Measurements from ENCODE around the gene SDR42E1. TPM values are rescaled to one million over a fixed set of nuclear protein-coding genes. Genes with fewer than 3 reads are reported as not detected.
A peak's percentile ranks its signal among the peaks of the same experiment; 100 is the strongest.

The SDR42E1 gene
- total and polyA plus RNA-seq, 2 of the 8 experiments (the other 6 are each of a cell fraction or from before 2014, with no cell fraction given), result 0.03 TPM; not detected in 1

DNA sequence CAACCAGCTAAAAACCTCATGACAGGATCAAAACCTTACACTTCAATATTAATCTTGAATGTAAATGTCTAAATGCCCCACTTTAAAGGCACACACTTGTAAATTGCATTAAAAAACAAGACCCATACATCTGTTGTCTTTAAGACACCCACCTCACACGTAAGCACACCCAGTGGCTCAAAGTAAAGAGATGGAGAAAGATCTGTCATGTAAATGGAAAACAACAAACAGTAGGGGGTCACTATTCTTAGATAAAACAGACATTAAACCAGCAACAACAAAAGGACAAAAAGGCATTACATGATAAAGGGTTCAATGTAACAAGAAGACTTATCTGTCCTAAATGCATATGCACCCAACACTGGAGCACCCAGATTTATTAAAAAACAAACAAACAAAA, 35.6 kb downstream of the SDR42E1 start:
- POLR2A ChIA-PET (ENCODE audit: partially characterized antibody), result no interaction called here
- H3K4me1 ChIP-seq (replicated peaks in 1 of 4; ENCODE audit: control insufficient read depth in 3 of 4, insufficient read depth in 4 of 4, low read length in 3 of 4), result peaks cover 0 to 8% (median 5%) of the 10 kb centered on the region in 4 experiments; a peak in 4 of 7 replicates
- H3K9ac ChIP-seq (replicated peaks in 1 of 4; ENCODE audit: extremely low read depth in 1 of 4, low read depth in 3 of 4, low read length in 3 of 4), result no peak overlapping the region
- no peaks in the 10 kb centered on the region for H3K79me1 ChIP-seq (ENCODE audit: low read depth, low read length)
- no peaks in the 10 kb centered on the region for H3K36me3 ChIP-seq (ENCODE audit: control insufficient read depth in 2 of 4, insufficient read depth in 4 of 4, low read length in 3 of 4)
- no peak overlapping the region for H4K91ac ChIP-seq (replicated peaks; ENCODE audit: insufficient read length, low read length)
- H2BK15ac ChIP-seq (ENCODE audit: low read length), result no peak overlapping the region
- no peak overlapping the region for H2BK20ac ChIP-seq (ENCODE audit: low read length)
- no peak overlapping the region for H4K8ac ChIP-seq (ENCODE audit: extremely low read depth, insufficient read depth, low read length)
- DNase-seq (ENCODE audit: low read depth in 1 of 2, low spot score in 2 of 2) (no peak), FAIRE-seq (peak; percentile 52)
- H3K23me2 ChIP-seq (ENCODE audit: low read depth, low read length), result no peaks in the 10 kb centered on the region
- H3K14ac ChIP-seq (ENCODE audit: insufficient read length), result no peak overlapping the region
- no peak overlapping the region for H2AFZ ChIP-seq (ENCODE audit: low read length)
- WGBS, 2 experiments (ENCODE audit: extremely low coverage in 1 of 2, insufficient coverage in 1 of 2, insufficient read length in 1 of 2, insufficient replicate concordance in 2 of 2, low coverage in 1 of 2, low lambda C conversion rate in 2 of 2, missing lambda C conversion rate in 1 of 2), result 26% methylated on average over 1 of the region's 1 CpG; no CpG with 5 or more reads in 1 of the 2 experiments
- no peak overlapping the region for H3K23ac ChIP-seq (ENCODE audit: insufficient read length)
- CTCF ChIA-PET (ENCODE audit: partially characterized antibody), result interaction anchor here (0.5 to 4.0 kb wide), 9 partner anchors 11 to 226 kb away, joined by 3 to 15 read pairs (median 3); no protein-coding TSS in a partner anchor
- H3K56ac ChIP-seq (replicated peaks; ENCODE audit: insufficient read length, low read depth, low read length), result no peak overlapping the region
- H3K4me2 ChIP-seq (ENCODE audit: insufficient read depth in 1 of 2, low read depth in 2 of 2, low read length in 2 of 2), result peak overlapping the region in 1 of 2 experiments; percentile 26; a peak in 1 of 4 replicates
- H2BK12ac ChIP-seq (ENCODE audit: low read depth, low read length), result no peak overlapping the region
- H4K20me1 ChIP-seq (replicated peaks in 1 of 2; ENCODE audit: control insufficient read depth in 1 of 2, insufficient read depth in 2 of 2, low read length in 2 of 2), result no peaks in the 10 kb centered on the region
- no peak overlapping the region for H3K18ac ChIP-seq (ENCODE audit: extremely low read depth, low read length)
- no peaks in the 10 kb centered on the region for H3K79me2 ChIP-seq (ENCODE audit: control insufficient read depth in 1 of 2, insufficient read depth in 2 of 2, low read length in 2 of 2)
- no peak overlapping the region for H2BK5ac ChIP-seq (ENCODE audit: low read depth, low read length)
- H3K4me3 ChIP-seq (ENCODE audit: extremely low read depth in 1 of 4, insufficient read depth in 2 of 4, low read depth in 3 of 4, low read length in 4 of 4), result peak overlapping the region in 1 of 4 experiments; percentile 18; a peak in 1 of 8 replicates
- H2BK120ac ChIP-seq (replicated peaks; ENCODE audit: low read depth, low read length), result no peak overlapping the region
- H3K9me3 ChIP-seq (ENCODE audit: insufficient read depth in 2 of 2, low read depth in 1 of 2, low read length in 1 of 2), result peaks cover 13 to 16% of the 10 kb centered on the region in 2 experiments
- H4K5ac ChIP-seq (ENCODE audit: insufficient read length, low read depth, low read length), result no peak overlapping the region
- H2AK5ac ChIP-seq (ENCODE audit: low read depth, low read length), result no peak overlapping the region
- H3K27me3 ChIP-seq (replicated peaks in 1 of 4; ENCODE audit: control insufficient read depth in 3 of 4, extremely low read depth in 1 of 4, insufficient read depth in 3 of 4, low read length in 3 of 4), result no peaks in the 10 kb centered on the region; a peak in 1 of 7 replicates
- H3K27ac ChIP-seq (ENCODE audit: low read depth, low read length), result no peak overlapping the region
- no peak overlapping the region for H3K4ac ChIP-seq (replicated peaks; ENCODE audit: insufficient read length, low read depth, low read length)
- no peak for TF ChIP-seq FOSL1 (IDR thresholded peaks at IDR 0.05; ENCODE audit: insufficient read depth, low read depth, low read length)
- no peak for TF ChIP-seq YY1 (IDR thresholded peaks at IDR 0.05; ENCODE audit: low read depth, low read length)
- no peak for TF ChIP-seq POLR2A (IDR thresholded peaks at IDR 0.05; ENCODE audit: control extremely low read depth in 1 of 2, low read depth in 2 of 2, low read length in 2 of 2)
- no peak for TF ChIP-seq GTF2F1 (IDR thresholded peaks at IDR 0.05; ENCODE audit: borderline replicate concordance, low read depth, low read length)
- no peak for TF ChIP-seq SIN3A (conservative IDR thresholded peaks at IDR 0.05 in 1 of 2, IDR thresholded peaks at IDR 0.05 in 1 of 2; ENCODE audit: low read depth in 1 of 2, low read length in 2 of 2)
- 0 out of 2 replicates have a peak, but pooled peaks have one; percentile 51 for TF ChIP-seq POU5F1 (IDR thresholded peaks at IDR 0.05; ENCODE audit: low read depth, low read length)

Data from H1 (cell line).